Hypothalamus (tissue), 51 donors: ENCODE results near the gene CASP6.

Source experiments
- DNase-seq, 51 donors: peaks; one replicate each; lab custom pipeline; 2025; lab: John Stamatoyannopoulos, UW

CASP6 gene

GRCh38 chr4:109673303-109673702, 29.9 kb downstream of the CASP6 start:
- no peak for DNase-seq

GRCh38 chr4:109672169-109672930, 30.9 kb downstream of the CASP6 start:
- no peak for DNase-seq

GRCh38 chr4:109671350-109671749, 31.9 kb downstream of the CASP6 start:
- no peak for DNase-seq

GRCh38 chr4:109665783-109666485, 37.3 kb downstream of the CASP6 start:
- DNase-seq, result no peak

GRCh38 chr4:109662771-109663170, 40.5 kb downstream of the CASP6 start:
- peak in 1 of 51 donors; percentile 49 for DNase-seq

GRCh38 chr4:109662116-109662515, 41.1 kb downstream of the CASP6 start:
- no peak for DNase-seq

- DNase-seq, result peak in 1 of 51 donors; percentile 20
Measured at GRCh38 chr4:109658871-109659410, 44.3 kb downstream of the CASP6 start.

- no peak for DNase-seq
Measured at GRCh38 chr4:109657854-109658418, 45.3 kb downstream of the CASP6 start.

- no peak for DNase-seq
Measured at GRCh38 chr4:109655396-109655795, 47.8 kb downstream of the CASP6 start.

GRCh38 chr4:109649872-109650271, 53.4 kb downstream of the CASP6 start:
- DNase-seq, result no peak

- DNase-seq, result no peak
Measured at GRCh38 chr4:109648997-109649575, 54.2 kb downstream of the CASP6 start.

GRCh38 chr4:109648266-109648996, 54.8 kb downstream of the CASP6 start:
- DNase-seq, result no peak

- no peak for DNase-seq
Measured at GRCh38 chr4:109645874-109646710, 57.2 kb downstream of the CASP6 start.

- no peak for DNase-seq
Measured at GRCh38 chr4:109640644-109641043, 62.6 kb downstream of the CASP6 start.
